Activated B cell treated with CpG ODN at 0.5 μM for 24 hours (primary cell): ENCODE measurements around the gene ASPG. TPM values are rescaled to one million over a fixed set of nuclear protein-coding genes. Genes with fewer than 3 reads are reported as not detected.

ENCODE experiments used
- ATAC-seq: fragments of 200-7000 bp; cut with Tn5 transposase; one replicate; pipeline ENCODE4 v1.10.0; 2021; ENCODE audit warnings: low read depth, mild to moderate bottlenecking, moderate library complexity
- CTCF ChIA-PET: fragments of 350-600 bp; sonication (Branson Sonifier 250); formaldehyde crosslinking; loops from one replicate; lab custom pipeline; 2021; ENCODE audit warnings: antibody characterized with exemption; lab: Charles Lee
- POLR2A ChIA-PET: fragments of 350-600 bp; sonication (Branson Sonifier 250); formaldehyde crosslinking; loops from one replicate; lab custom pipeline; 2021; ENCODE audit warnings: antibody characterized with exemption; lab: Charles Lee
- DNase-seq: peaks from one replicate; pipeline ENCODE4 v3.0.0; 2022
- H3K27ac Mint-ChIP-seq: one replicate; pipeline ENCODE4 v1.8.0; 2020; ENCODE audit warnings: mixed read lengths
- H3K27me3 Mint-ChIP-seq: one replicate; pipeline ENCODE4 v1.8.0; 2021; ENCODE audit warnings: mixed read lengths
- H3K36me3 Mint-ChIP-seq: one replicate; pipeline ENCODE4 v1.8.0; 2021; ENCODE audit warnings: low read depth, mixed read lengths
- H3K4me1 Mint-ChIP-seq: one replicate; pipeline ENCODE4 v1.8.0; 2021; ENCODE audit warnings: mixed read lengths
- H3K4me3 Mint-ChIP-seq: one replicate; pipeline ENCODE4 v1.8.0; 2020; ENCODE audit warnings: mild to moderate bottlenecking, mixed read lengths
- H3K9me3 Mint-ChIP-seq: one replicate; pipeline ENCODE4 v1.8.0; 2020; ENCODE audit warnings: mixed read lengths
- CTCF ChIP-seq: fragments of 200-600 bp; IDR thresholded peaks from one replicate; pipeline ENCODE4 v1.8.0; 2022; ENCODE audit warnings: antibody characterized with exemption, mild to moderate bottlenecking
- intact Hi-C: fragments of 100-400 bp; cut with micrococcal nuclease; formaldehyde crosslinking; loops from one replicate; pipeline ENCODE4 v1.15.1; 2024
- total RNA-seq: library from RNA; stranded (reverse); gene quantifications from 2 replicates; pipeline ENCODE4 v1.2.3, GENCODE V29; 2022

Gene ASPG
- total RNA-seq, 1 donor from 2014 or later = not detected

- intact Hi-C loops = no loop called here
- Mint-ChIP-seq H3K27ac (no peak overlapping the region), H3K36me3 (no peaks in the 10 kb centered on the region), H3K4me1 (peaks cover 7% of the 10 kb centered on the region), H3K4me3 (no peak overlapping the region), H3K27me3 (peaks cover 33% of the 10 kb centered on the region), H3K9me3 (no peaks in the 10 kb centered on the region)
- POLR2A ChIA-PET = no interaction called here
- DNase-seq (no peak), ATAC-seq (no peak)
- TF ChIP-seq CTCF = no peak
- CTCF ChIA-PET = no interaction called here
Observed at GRCh38 chr14:104118006-104118844, 32.7 kb downstream of the ASPG start.

DNA sequence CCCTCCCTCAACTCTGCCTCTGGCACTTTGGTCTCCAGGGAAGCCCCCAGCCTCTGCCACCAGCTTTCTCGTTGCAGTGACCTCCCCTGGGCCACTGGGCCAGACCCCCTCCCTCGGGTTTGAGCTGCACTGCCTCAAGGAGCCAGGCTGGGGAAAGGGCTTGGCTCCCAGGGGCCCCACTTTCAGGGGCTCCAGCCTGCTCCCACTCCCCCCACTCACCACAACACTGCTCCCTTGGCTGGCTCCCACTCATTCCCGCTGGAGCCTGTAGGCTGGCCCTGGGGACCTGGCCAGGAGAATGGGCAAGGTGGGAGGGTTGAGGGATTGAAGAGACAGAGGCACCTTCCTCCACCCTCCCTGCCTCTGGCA is 33.6 kb downstream of the ASPG start:
- no peak for TF ChIP-seq CTCF
- H3K4me1 Mint-ChIP-seq = peaks cover 7% of the 10 kb centered on the region
- H3K4me3 Mint-ChIP-seq = no peak overlapping the region
- intact Hi-C loops = no loop called here
- ATAC-seq = no peak
- peaks cover 5% of the 10 kb centered on the region for H3K9me3 Mint-ChIP-seq
- ChIA-PET CTCF (no interaction called here), POLR2A (no interaction called here)
- no peak overlapping the region for H3K27ac Mint-ChIP-seq
- peaks cover 1% of the 10 kb centered on the region for H3K36me3 Mint-ChIP-seq
- peaks cover 34% of the 10 kb centered on the region for H3K27me3 Mint-ChIP-seq
- no peak for DNase-seq

- H3K36me3 Mint-ChIP-seq = peaks cover 1% of the 10 kb centered on the region
- POLR2A ChIA-PET = no interaction called here
Observed at GRCh38 chr14:104119488-104120251, 34.2 kb downstream of the ASPG start.

DNA sequence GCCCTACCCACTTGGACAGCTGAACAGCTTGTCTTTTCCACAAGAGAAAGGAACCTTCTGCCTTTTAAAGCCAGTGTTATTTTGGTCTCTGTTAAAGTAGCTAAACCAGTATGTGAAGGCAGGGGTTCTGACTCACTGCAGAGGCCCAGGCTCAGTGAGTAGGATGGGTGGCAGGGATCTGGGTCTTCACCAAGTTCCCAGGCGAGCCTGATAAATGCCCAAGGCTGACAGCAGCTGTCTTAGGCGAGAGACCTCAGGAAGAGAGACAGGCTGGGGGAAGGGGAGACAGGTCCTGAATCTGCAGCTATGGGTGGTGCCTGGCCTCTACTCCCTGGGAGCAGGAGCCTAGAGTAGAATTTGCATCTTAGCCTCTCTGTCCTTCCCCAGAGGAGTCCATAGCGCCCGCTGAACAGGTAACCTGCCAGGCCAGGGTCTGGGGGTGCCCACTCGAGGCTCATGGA is 34.8 kb downstream of the ASPG start:
- Mint-ChIP-seq H3K4me3 (no peak overlapping the region), H3K9me3 (peaks cover 11% of the 10 kb centered on the region), H3K27ac (no peak overlapping the region), H3K27me3 (peaks cover 31% of the 10 kb centered on the region), H3K36me3 (peaks cover 1% of the 10 kb centered on the region), H3K4me1 (peaks cover 7% of the 10 kb centered on the region)
- POLR2A ChIA-PET = no interaction called here
- CTCF ChIA-PET = no interaction called here
- intact Hi-C loops = no loop called here
- no peak for TF ChIP-seq CTCF
- DNase-seq (no peak), ATAC-seq (no peak)

More at GRCh38 chr14:104119488-104120251, 34.2 kb downstream of the ASPG start:
- Mint-ChIP-seq H3K4me3 (no peak overlapping the region), H3K4me1 (peaks cover 7% of the 10 kb centered on the region), H3K9me3 (peaks cover 6% of the 10 kb centered on the region), H3K27me3 (peaks cover 35% of the 10 kb centered on the region), H3K27ac (no peak overlapping the region)
- DNase-seq = no peak
- TF ChIP-seq CTCF = no peak
- ATAC-seq = no peak
- CTCF ChIA-PET = no interaction called here
- intact Hi-C loops = no loop called here

DNA sequence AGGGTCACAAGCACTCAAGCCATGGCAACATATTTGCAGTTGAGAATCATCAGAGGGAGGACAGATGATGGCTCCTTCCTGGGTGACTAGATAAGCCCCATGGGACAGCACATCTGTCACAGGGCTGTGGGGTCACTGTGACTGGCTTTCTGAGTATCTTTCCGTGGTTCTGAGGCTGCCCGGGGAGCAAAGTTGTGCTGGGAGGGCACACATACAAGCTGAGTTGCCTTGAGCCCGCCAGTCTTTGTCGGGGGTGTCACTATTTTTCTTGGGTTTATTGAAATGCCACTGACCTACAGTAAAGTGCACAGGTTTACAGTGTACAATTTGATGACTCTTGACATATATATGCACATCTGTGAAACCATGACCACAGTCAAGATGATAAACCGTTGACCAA is 35.6 kb downstream of the ASPG start:
- CTCF ChIA-PET = no interaction called here
- TF ChIP-seq CTCF = no peak
- Mint-ChIP-seq H3K27me3 (peaks cover 24% of the 10 kb centered on the region), H3K4me3 (no peak overlapping the region), H3K36me3 (peaks cover 1% of the 10 kb centered on the region), H3K4me1 (peaks cover 4% of the 10 kb centered on the region), H3K9me3 (peaks cover 11% of the 10 kb centered on the region), H3K27ac (no peak overlapping the region)
- intact Hi-C loops = no loop called here
- DNase-seq (no peak), ATAC-seq (no peak)
- POLR2A ChIA-PET = no interaction called here
